Lung (tissue), 12 donors: ENCODE measurements around the gene BCAP29. TPM values are rescaled to one million over a fixed set of nuclear protein-coding genes. Genes with fewer than 3 reads are reported as not detected.
"Not testable (repeated sequence)": the region's sequence is repeated elsewhere in the genome, so short reads cannot be mapped to it uniquely, and the experiment has no call there.

Experiments used
- ATAC-seq: fragments of 200-7000 bp; cut with Tn5 transposase; one replicate; pipeline ENCODE4 v1.9.1; 2020; ENCODE audit warnings: moderate number of reproducible peaks; ENCODE audit not compliant: insufficient read depth, low FRiP score
- DNase-seq, 3 donors: peaks; one replicate each; pipeline ENCODE4 v3.0.0-alpha.2; 2013 to 2017
- H3K27ac ChIP-seq, 2 donors: one replicate each; pipeline ENCODE4 v1.5.1; 2013; ENCODE audit warnings: mild to moderate bottlenecking in 2 of 2, moderate library complexity in 2 of 2, control low read depth in 1 of 2, inconsistent platforms in 1 of 2, low read depth in 1 of 2, low read length in 1 of 2
- H3K27me3 ChIP-seq, 3 donors: one replicate each; pipeline ENCODE4 v1.5.1; 2013; ENCODE audit warnings: low read length in 2 of 3; ENCODE audit not compliant: control insufficient read depth in 3 of 3, insufficient read depth in 3 of 3
- H3K36me3 ChIP-seq, 4 donors: one replicate each; pipeline ENCODE4 v1.5.1; 2013; ENCODE audit warnings: low read length in 4 of 4, mild to moderate bottlenecking in 1 of 4, moderate library complexity in 1 of 4; ENCODE audit not compliant: control insufficient read depth in 4 of 4, insufficient read depth in 4 of 4
- H3K4me1 ChIP-seq, 5 donors: one replicate each; pipeline ENCODE4 v1.5.1; 2013; ENCODE audit warnings: low read length in 5 of 5, mild to moderate bottlenecking in 2 of 5, moderate library complexity in 1 of 5; ENCODE audit not compliant: control insufficient read depth in 5 of 5, insufficient read depth in 5 of 5
- H3K4me3 ChIP-seq: one replicate; pipeline ENCODE4 v1.5.1; 2013; ENCODE audit warnings: mild to moderate bottlenecking, control low read depth, moderate library complexity
- H3K9ac ChIP-seq, 2 donors: one replicate each; pipeline ENCODE4 v1.5.1; 2013; ENCODE audit warnings: low read length in 2 of 2, control low read depth in 1 of 2; ENCODE audit not compliant: insufficient read depth in 1 of 2
- H3K9me3 ChIP-seq, 4 donors: one replicate each; pipeline ENCODE4 v1.5.1; 2013; ENCODE audit warnings: low read length in 3 of 4, mild to moderate bottlenecking in 1 of 4, moderate library complexity in 1 of 4; ENCODE audit not compliant: control insufficient read depth in 4 of 4, insufficient read depth in 3 of 4
- WGBS, 2 donors: extraction: QIAGEN DNeasy Blood & Tissue Kit; methylation state at CpG; one replicate each; pipeline ENCODE4 v1.1.7; 2013; 5-methylcytosine and 5-hydroxymethylcytosine counted together
- polyA plus RNA-seq, 2 donors: library from polyadenylated mRNA; stranded (reverse); fragments of 200-250 nt; gene quantifications; one replicate each; pipeline ENCODE4 v1.2.1, GENCODE V29; 2013
- total RNA-seq, 2 donors: library from RNA; depleted of rRNA in 1 of 2; stranded (reverse); fragments of >200 nt in 1 of 2; gene quantifications; one replicate each; pipeline ENCODE4 v1.2.1, GENCODE V29; 2014 to 2021
- TF ChIP-seq, protein P1 (sequence below): IDR thresholded peaks from 2 replicates; pipeline ENCODE4 v1.5.1; 2012; ENCODE audit warnings: mild to moderate bottlenecking; ENCODE audit errors: control extremely low read depth, extremely low read depth
- donor health status: control.
- donor health status: control.
- donor health status: Bipolar disorder and iron deficiency.
- donor health status: healthy.
- donor health status: DM: yes; HTN: yes; CAD: no.

Gene BCAP29
- total and polyA plus RNA-seq, 4 donors = 49.0 to 109 (median 50.4) TPM

- no peak overlapping the region for H3K9ac ChIP-seq
- no peak overlapping the region for H3K27ac ChIP-seq
- H3K27me3 ChIP-seq = peaks cover 0 to 20% (median 17%) of the 10 kb centered on the region in 3 donors
- no peaks in the 10 kb centered on the region for H3K36me3 ChIP-seq
- ATAC-seq (no peak), DNase-seq (no peak)
- H3K4me1 ChIP-seq = peaks cover 0 to 2% (median 0%) of the 10 kb centered on the region in 5 donors
- peaks cover 0 to 2% (median 0%) of the 10 kb centered on the region in 4 donors for H3K9me3 ChIP-seq
- WGBS, 2 donors = 72 to 82% methylated on average over 1 of the region's 1 CpG
- H3K4me3 ChIP-seq = no peak overlapping the region
- TF ChIP-seq, protein P1, sequence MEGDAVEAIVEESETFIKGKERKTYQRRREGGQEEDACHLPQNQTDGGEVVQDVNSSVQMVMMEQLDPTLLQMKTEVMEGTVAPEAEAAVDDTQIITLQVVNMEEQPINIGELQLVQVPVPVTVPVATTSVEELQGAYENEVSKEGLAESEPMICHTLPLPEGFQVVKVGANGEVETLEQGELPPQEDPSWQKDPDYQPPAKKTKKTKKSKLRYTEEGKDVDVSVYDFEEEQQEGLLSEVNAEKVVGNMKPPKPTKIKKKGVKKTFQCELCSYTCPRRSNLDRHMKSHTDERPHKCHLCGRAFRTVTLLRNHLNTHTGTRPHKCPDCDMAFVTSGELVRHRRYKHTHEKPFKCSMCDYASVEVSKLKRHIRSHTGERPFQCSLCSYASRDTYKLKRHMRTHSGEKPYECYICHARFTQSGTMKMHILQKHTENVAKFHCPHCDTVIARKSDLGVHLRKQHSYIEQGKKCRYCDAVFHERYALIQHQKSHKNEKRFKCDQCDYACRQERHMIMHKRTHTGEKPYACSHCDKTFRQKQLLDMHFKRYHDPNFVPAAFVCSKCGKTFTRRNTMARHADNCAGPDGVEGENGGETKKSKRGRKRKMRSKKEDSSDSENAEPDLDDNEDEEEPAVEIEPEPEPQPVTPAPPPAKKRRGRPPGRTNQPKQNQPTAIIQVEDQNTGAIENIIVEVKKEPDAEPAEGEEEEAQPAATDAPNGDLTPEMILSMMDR = no peak
Observed at GRCh38 chr7:107638594-107638993, 58.5 kb downstream of the BCAP29 start.

- ATAC-seq, H3K27ac ChIP-seq, H3K36me3 ChIP-seq, H3K4me1 ChIP-seq, DNase-seq, H3K9me3 ChIP-seq, H3K9ac ChIP-seq, H3K4me3 ChIP-seq: not testable (repeated sequence)
- 75 to 96% methylated on average over 1 to 2 of the region's 2 CpGs for WGBS, 2 donors
- peaks cover 0 to 20% (median 17%) of the 10 kb centered on the region in 3 donors for H3K27me3 ChIP-seq
Observed at GRCh38 chr7:107639070-107639469, 59.0 kb downstream of the BCAP29 start.

- H3K27me3 ChIP-seq = peaks cover 0 to 26% (median 19%) of the 10 kb centered on the region in 3 donors
- no peaks in the 10 kb centered on the region for H3K36me3 ChIP-seq
- ATAC-seq (no peak), DNase-seq (no peak)
- H3K9me3 ChIP-seq = peaks cover 0 to 2% (median 0%) of the 10 kb centered on the region in 4 donors
- WGBS, 2 donors = 84 to 97% methylated on average over 1 of the region's 1 CpG
- H3K9ac ChIP-seq = no peak overlapping the region
- TF ChIP-seq, protein P1 = no peak
- H3K4me1 ChIP-seq = peaks cover 0 to 18% (median 3%) of the 10 kb centered on the region in 5 donors
- no peak overlapping the region for H3K27ac ChIP-seq
- no peak overlapping the region for H3K4me3 ChIP-seq
Observed at GRCh38 chr7:107641676-107642075, 61.6 kb downstream of the BCAP29 start.

GRCh38 chr7:107642501-107642900, 62.5 kb downstream of the BCAP29 start:
- no peak for ATAC-seq
- Histone ChIP-seq H3K27me3 (peaks cover 0 to 26% (median 19%) of the 10 kb centered on the region in 3 donors), H3K36me3 (no peaks in the 10 kb centered on the region), H3K9me3 (peaks cover 0 to 2% (median 0%) of the 10 kb centered on the region in 4 donors), H3K4me3 (no peak overlapping the region), H3K9ac (no peak overlapping the region), H3K4me1 (peaks cover 0 to 18% (median 3%) of the 10 kb centered on the region in 5 donors), H3K27ac (no peak overlapping the region)
- no peak for DNase-seq
- TF ChIP-seq, protein P1 = no peak
- WGBS, 2 donors = 75 to 81% methylated on average over 4 of the region's 4 CpGs
